Measurements from ENCODE around the gene MGMT.
A peak's percentile ranks its signal among the peaks of the same experiment; 100 is the strongest.

MGMT gene

DNA sequence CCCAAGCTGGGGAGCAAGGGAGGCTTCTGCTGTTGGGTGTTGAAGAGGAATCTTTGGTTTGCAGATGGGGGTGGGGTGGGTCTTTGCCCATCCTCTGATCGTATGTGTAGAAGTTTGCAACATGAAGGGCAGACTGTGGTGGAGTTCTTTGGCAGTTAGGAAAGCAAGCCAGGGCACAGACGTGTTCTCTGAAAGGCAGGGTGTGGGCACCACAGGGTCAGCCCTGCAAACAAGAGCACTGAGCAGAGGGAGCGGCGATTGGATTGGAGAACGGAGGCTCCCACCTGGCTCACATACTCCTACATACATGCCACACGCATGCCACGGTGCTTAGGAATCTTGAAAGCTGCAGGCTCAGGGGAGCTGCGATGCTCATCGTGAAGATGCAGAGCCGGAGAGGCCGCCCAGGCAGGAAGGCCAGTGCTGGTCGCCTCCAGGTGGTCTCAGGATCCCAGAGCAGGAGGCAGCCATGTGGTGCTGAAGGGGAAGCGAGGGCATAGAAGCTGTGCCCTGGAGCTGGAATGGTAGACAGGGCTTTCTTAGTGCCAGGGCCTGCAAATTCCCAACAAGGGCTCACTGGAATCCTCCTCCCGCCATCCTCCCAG is 149.0 kb downstream of the MGMT start:
- TF ChIP-seq, protein P1, sequence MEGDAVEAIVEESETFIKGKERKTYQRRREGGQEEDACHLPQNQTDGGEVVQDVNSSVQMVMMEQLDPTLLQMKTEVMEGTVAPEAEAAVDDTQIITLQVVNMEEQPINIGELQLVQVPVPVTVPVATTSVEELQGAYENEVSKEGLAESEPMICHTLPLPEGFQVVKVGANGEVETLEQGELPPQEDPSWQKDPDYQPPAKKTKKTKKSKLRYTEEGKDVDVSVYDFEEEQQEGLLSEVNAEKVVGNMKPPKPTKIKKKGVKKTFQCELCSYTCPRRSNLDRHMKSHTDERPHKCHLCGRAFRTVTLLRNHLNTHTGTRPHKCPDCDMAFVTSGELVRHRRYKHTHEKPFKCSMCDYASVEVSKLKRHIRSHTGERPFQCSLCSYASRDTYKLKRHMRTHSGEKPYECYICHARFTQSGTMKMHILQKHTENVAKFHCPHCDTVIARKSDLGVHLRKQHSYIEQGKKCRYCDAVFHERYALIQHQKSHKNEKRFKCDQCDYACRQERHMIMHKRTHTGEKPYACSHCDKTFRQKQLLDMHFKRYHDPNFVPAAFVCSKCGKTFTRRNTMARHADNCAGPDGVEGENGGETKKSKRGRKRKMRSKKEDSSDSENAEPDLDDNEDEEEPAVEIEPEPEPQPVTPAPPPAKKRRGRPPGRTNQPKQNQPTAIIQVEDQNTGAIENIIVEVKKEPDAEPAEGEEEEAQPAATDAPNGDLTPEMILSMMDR (conservative IDR thresholded peaks at IDR 0.05), result no peak
- no peak overlapping the region for H3K27ac ChIP-seq

DNA sequence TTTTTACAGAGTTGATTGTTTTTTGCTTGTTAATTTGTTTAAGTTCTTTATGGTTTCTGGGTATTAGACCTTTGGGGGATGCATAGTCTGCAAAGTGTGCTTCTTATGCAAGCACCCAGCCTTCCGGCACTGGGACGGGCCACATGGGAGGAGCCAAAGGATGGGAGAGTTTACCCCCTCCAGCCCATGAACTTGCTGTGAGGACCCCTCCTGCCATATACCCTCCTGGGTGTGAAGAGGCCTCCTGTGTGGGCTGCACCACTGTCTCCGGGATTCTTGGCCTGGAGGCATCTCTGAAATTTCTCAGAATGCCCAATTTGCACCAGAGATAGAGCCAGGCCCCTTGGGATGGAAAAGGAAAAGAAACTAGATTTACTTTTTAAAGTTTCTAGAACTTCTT is 150.7 kb downstream of the MGMT start:
- TF ChIP-seq, protein P1 (conservative IDR thresholded peaks at IDR 0.05), result no peak
- H3K27ac ChIP-seq, result no peak overlapping the region

DNA sequence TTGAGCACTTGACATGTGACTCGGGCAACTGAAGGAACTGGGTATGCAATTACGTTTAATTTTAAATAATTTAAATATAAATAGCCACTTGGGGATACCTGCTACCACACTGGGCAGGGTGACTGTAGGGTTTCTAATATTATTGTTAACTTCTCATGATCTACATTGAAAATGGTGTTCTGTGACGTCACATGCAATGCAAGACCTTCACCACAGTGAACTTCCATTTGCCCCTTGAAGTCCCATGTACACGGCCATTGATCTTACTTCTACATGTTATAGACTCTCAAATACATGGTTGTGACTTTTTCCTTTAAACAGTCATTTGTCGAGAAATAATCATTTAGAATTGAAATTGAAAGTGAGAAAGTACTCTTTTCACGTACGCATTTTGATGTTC is 154.0 kb downstream of the MGMT start:
- TF ChIP-seq, protein P1 (conservative IDR thresholded peaks at IDR 0.05), result no peak
- no peak overlapping the region for H3K27ac ChIP-seq

DNA sequence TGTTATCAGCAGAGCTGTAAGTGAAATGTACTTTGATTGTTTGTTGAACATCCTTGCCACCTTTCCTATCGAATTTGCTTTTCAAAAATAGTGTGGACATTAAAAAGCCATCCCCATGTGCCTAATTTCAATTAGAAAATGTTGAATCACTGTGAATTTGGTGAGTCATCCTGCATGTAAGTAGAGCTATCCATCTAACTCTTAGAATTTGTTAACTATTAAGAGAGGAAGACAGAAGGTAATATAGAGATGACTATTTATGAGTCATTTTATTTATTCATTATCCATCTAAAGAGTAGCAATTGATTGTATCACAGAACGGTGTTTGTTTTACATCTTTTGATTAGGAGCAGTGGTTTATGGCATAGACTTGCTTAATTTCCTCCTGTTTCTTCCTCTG is 154.7 kb downstream of the MGMT start:
- H3K27ac ChIP-seq, result peak overlapping the region; percentile 39
- TF ChIP-seq, protein P1 (conservative IDR thresholded peaks at IDR 0.05), result no peak

DNA sequence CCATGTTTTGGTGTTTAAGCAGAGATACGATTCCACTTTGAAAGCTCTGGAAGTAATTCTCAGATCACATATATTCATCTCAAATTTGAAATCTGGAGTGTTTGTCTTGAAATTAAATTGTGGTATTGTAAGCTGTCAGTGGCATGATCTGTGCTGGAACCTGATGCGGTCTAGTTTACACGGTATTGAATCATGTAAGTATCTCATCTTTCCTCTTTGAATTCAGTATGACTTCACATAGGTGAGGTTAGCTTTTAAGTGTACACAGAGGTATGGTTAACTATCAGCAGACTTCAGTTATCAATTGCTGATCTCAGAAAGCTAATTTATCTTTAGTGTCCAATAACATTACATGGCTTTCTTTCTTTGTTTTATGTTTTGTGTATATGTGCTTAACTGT is 155.2 kb downstream of the MGMT start:
- TF ChIP-seq, protein P1 (conservative IDR thresholded peaks at IDR 0.05), result no peak
- peak overlapping the region; percentile 39 for H3K27ac ChIP-seq

DNA sequence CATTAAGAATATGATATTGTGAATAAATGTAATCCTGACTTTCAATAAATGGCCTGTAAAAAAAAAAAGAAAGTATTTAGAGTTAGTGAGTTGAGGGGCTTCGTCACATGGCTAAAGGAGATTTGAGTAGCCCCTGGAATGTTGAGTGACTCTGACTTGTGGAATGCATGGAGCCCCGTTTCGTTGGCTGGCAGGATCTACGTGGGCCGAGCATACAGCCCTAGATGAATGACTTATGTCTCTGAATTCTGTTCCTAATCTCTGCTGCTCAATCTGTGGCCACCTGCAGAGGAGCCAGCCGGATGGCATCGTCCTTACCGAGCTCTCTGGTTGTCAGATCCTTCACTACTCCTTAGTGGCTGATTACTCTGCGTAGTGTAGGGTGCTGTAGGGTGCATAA is 155.7 kb downstream of the MGMT start:
- TF ChIP-seq, protein P1 (conservative IDR thresholded peaks at IDR 0.05), result no peak
- H3K27ac ChIP-seq, result peak overlapping the region; percentile 39; the same call in 1 of the 2 replicates

DNA sequence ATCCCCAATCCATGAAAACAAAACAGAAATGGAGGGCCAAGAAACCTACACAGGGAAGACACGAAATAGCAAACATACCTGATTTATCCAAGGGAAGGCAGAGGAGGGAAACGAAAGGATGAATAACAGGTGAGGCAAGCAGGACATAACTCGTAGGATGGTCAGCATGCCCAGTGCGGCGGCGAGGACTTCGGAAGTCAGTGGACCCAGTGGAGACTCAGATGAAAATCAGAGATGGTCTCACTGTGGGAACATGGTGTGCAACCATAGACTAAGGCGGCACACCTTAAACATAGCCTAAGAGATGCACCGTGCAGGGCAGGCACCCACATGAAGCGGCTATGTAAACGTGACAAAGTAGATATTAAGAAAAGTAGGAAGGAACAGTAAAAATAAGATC is 157.5 kb downstream of the MGMT start:
- TF ChIP-seq, protein P1 (conservative IDR thresholded peaks at IDR 0.05), result no peak
- H3K27ac ChIP-seq, result no peak overlapping the region

All from VCaP (cell line).